IMR-90 (cell line): Measurements from ENCODE around the gene ZNF200. TPM values are rescaled to one million over a fixed set of nuclear protein-coding genes. Genes with fewer than 3 reads are reported as not detected.

Source experiments
- ATAC-seq: fragments of 200-7000 bp; cut with Tn5 transposase; 2 replicates; pipeline ENCODE4 v1.9.1; 2020; ENCODE audit warnings: low read depth, mild to moderate bottlenecking, moderate library complexity
- BruUV-seq: library from RNA; stranded (reverse); fragments of 400-500 nt; replicated peaks from 2 replicates; lab custom pipeline; 2021; lab: Mats Ljungman, UMichigan
- CTCF ChIA-PET: fragments of 300-600 bp; formaldehyde crosslinking; extraction: SDS; loops from one replicate; lab custom pipeline; 2021; ENCODE audit warnings: antibody characterized with exemption; lab: Yijun Ruan, JAX
- POLR2A ChIA-PET: fragments of 300-600 bp; sonication (Branson Sonifier 250); formaldehyde crosslinking; loops from one replicate; lab custom pipeline; 2022; ENCODE audit warnings: antibody characterized with exemption; ENCODE audit not compliant: unreplicated experiment; lab: Charles Lee
- DNase-seq: peaks from one replicate; pipeline ENCODE4 v3.0.0; 2013
- H2AFZ ChIP-seq: replicated peaks from 2 replicates; pipeline ENCODE3; 2013; ENCODE audit warnings: low read length, mild to moderate bottlenecking; ENCODE audit not compliant: poor library complexity
- H2AK5ac ChIP-seq: 2 replicates; pipeline ENCODE4 v1.6.1; 2013; ENCODE audit warnings: low read depth, low read length, inconsistent platforms
- H2AK9ac ChIP-seq: replicated peaks from 2 replicates; pipeline ENCODE3; 2013; ENCODE audit warnings: mild to moderate bottlenecking, low read depth, low read length, moderate library complexity; ENCODE audit not compliant: poor library complexity
- H2BK120ac ChIP-seq: 2 replicates; pipeline ENCODE4 v1.6.1; 2013; ENCODE audit warnings: low read depth, low read length, inconsistent platforms
- H2BK15ac ChIP-seq: 3 replicates; pipeline ENCODE4 v1.6.1; 2013; ENCODE audit warnings: low read depth, low read length, inconsistent platforms
- H2BK20ac ChIP-seq: 2 replicates; pipeline ENCODE4 v1.6.1; 2013; ENCODE audit warnings: low read depth, mild to moderate bottlenecking, inconsistent platforms, low read length, moderate library complexity
- H2BK5ac ChIP-seq: 2 replicates; pipeline ENCODE4 v1.6.1; 2013; ENCODE audit warnings: mild to moderate bottlenecking, low read depth, low read length, inconsistent platforms; ENCODE audit not compliant: poor library complexity, severe bottlenecking
- H3K14ac ChIP-seq: replicated peaks from 2 replicates; pipeline ENCODE4 v1.6.1; 2013; ENCODE audit warnings: low read depth, low read length, inconsistent platforms
- H3K18ac ChIP-seq: 2 replicates; pipeline ENCODE4 v1.6.1; 2013; ENCODE audit warnings: low read depth, low read length, control low read depth
- H3K23ac ChIP-seq: 2 replicates; pipeline ENCODE4 v1.6.1; 2013; ENCODE audit warnings: low read depth, low read length, inconsistent platforms
- H3K27ac ChIP-seq: 2 replicates; pipeline ENCODE4 v1.5.1; 2013; ENCODE audit warnings: mild to moderate bottlenecking, control low read depth, low read length; ENCODE audit not compliant: insufficient read depth
- H3K27me3 ChIP-seq: 2 replicates; pipeline ENCODE4 v1.6.1; 2013; ENCODE audit warnings: low read length; ENCODE audit not compliant: control insufficient read depth, insufficient read depth
- H3K36me3 ChIP-seq: 2 replicates; pipeline ENCODE4 v1.6.1; 2013; ENCODE audit warnings: low read length, mixed read lengths; ENCODE audit not compliant: control insufficient read depth, insufficient read depth
- H3K4ac ChIP-seq: 2 replicates; pipeline ENCODE4 v1.6.1; 2013; ENCODE audit warnings: low read depth, low read length, inconsistent platforms
- H3K4me1 ChIP-seq: 2 replicates; pipeline ENCODE4 v1.6.1; 2013; ENCODE audit warnings: low read length, mixed read lengths; ENCODE audit not compliant: control insufficient read depth, insufficient read depth
- H3K4me2 ChIP-seq: 2 replicates; pipeline ENCODE4 v1.6.1; 2013; ENCODE audit warnings: low read depth, mild to moderate bottlenecking, control low read depth, low read length, moderate library complexity
- H3K4me3 ChIP-seq: 2 replicates; pipeline ENCODE4 v1.5.1; 2013; ENCODE audit warnings: low read depth, mild to moderate bottlenecking, control low read depth, low read length, moderate library complexity; ENCODE audit not compliant: insufficient read depth
- H3K56ac ChIP-seq: 2 replicates; pipeline ENCODE4 v1.6.1; 2013; ENCODE audit warnings: low read length, inconsistent platforms; ENCODE audit not compliant: insufficient read depth; ENCODE audit errors: extremely low read depth
- H3K79me1 ChIP-seq, 2 experiments: 2 replicates each; pipeline ENCODE4 v1.6.1; 2013; ENCODE audit warnings: low read length in 2 of 2, inconsistent platforms in 1 of 2, low read depth in 1 of 2
- H3K9ac ChIP-seq: 2 replicates; pipeline ENCODE4 v1.6.1; 2013; ENCODE audit warnings: low read depth, low read length, control low read depth
- H3K9me1 ChIP-seq: 2 replicates; pipeline ENCODE4 v1.6.1; 2013; ENCODE audit warnings: low read length, inconsistent platforms; ENCODE audit not compliant: insufficient read depth
- H3K9me3 ChIP-seq: 2 replicates; pipeline ENCODE4 v1.6.1; 2013; ENCODE audit warnings: low read length; ENCODE audit not compliant: control insufficient read depth, insufficient read depth
- H4K20me1 ChIP-seq: 2 replicates; pipeline ENCODE4 v1.6.1; 2013; ENCODE audit warnings: low read length, inconsistent platforms; ENCODE audit not compliant: insufficient read depth
- H4K5ac ChIP-seq: 2 replicates; pipeline ENCODE4 v1.6.1; 2013; ENCODE audit warnings: mild to moderate bottlenecking, low read depth, low read length, control low read depth
- H4K8ac ChIP-seq, 2 experiments: 2 replicates each; pipeline ENCODE4 v1.6.1; 2013; ENCODE audit warnings: low read depth in 2 of 2, low read length in 2 of 2, control low read depth in 1 of 2, inconsistent platforms in 1 of 2
- H4K91ac ChIP-seq: 2 replicates; pipeline ENCODE4 v1.6.1; 2013; ENCODE audit warnings: low read depth, low read length, inconsistent platforms; ENCODE audit not compliant: insufficient read depth
- BHLHE40 ChIP-seq: fragments of 150-350 bp; IDR thresholded peaks from 2 replicates; pipeline ENCODE4 v1.6.1; 2016; ENCODE audit warnings: mild to moderate bottlenecking, low read depth, low read length
- MAFK ChIP-seq: IDR thresholded peaks from 2 replicates; pipeline ENCODE4 v1.6.1; 2012; ENCODE audit warnings: low read depth, low read length, improper control_type of control experiment
- MXI1 ChIP-seq: IDR thresholded peaks from 2 replicates; pipeline ENCODE4 v1.6.1; 2012; ENCODE audit warnings: low read depth, mild to moderate bottlenecking, low read length, moderate library complexity, borderline replicate concordance
- NFE2L2 ChIP-seq: fragments of 150-350 bp; IDR thresholded peaks from 2 replicates; pipeline ENCODE4 v1.6.1; 2016; ENCODE audit warnings: low read depth, mild to moderate bottlenecking, low read length
- RAD21 ChIP-seq: IDR thresholded peaks from 2 replicates; pipeline ENCODE4 v1.6.1; 2012; ENCODE audit warnings: low read length, improper control_type of control experiment
- RCOR1 ChIP-seq: IDR thresholded peaks from 2 replicates; pipeline ENCODE4 v1.6.1; 2012; ENCODE audit warnings: mild to moderate bottlenecking, low read length, improper control_type of control experiment; ENCODE audit not compliant: insufficient replicate concordance
- WGBS, 2 experiments: methylation state at CpG; one replicate each; pipeline versions ENCODE4 v1.1.5 to v1.1.7; 2013; ENCODE audit warnings: missing lambda C conversion rate in 2 of 2; ENCODE audit not compliant: insufficient read length in 1 of 2; ENCODE audit errors: extremely low coverage in 2 of 2; 5-methylcytosine and 5-hydroxymethylcytosine counted together
- dilution Hi-C: fragments of 300-500 bp; cut with HindIII; formaldehyde crosslinking; loops from one replicate; pipeline ENCODE4 v1.14.3; 2018; ENCODE audit warnings: low sequenced_read_pairs; ENCODE audit not compliant: unreplicated experiment
- in situ Hi-C: fragments of 300-500 bp; cut with MboI; formaldehyde crosslinking; loops from 3 replicates; pipeline ENCODE4 v1.14.3; 2019; ENCODE audit warnings: low sequenced_read_pairs, inconsistent platforms, mixed read lengths
- intact Hi-C: fragments of 100-400 bp; cut with micrococcal nuclease; formaldehyde crosslinking; loops from 2 replicates; pipeline ENCODE4 v1.10.0; 2022
- polyA plus RNA-seq, 3 experiments: library from polyadenylated mRNA; depleted of rRNA; stranded (reverse); fragments of >200 nt; gene quantifications; 2 replicates each; pipeline ENCODE4 v1.2.3, GENCODE V29; 2012; ENCODE audit warnings: low replicate concordance in 1 of 3
- total RNA-seq: library from RNA; depleted of rRNA; stranded (reverse); fragments of >200 nt; gene quantifications from 2 replicates; pipeline ENCODE4 v1.2.3, GENCODE V29; 2012

Gene ZNF200
- total and polyA plus RNA-seq, 2 of the 4 experiments (the other 2 are of a cell fraction) = 3.7 to 7.5 TPM

- CTCF ChIA-PET = no interaction called here
- no peak overlapping the region for H2AK5ac ChIP-seq
- H3K79me1 ChIP-seq = peaks cover 0 to 5% of the 10 kb centered on the region in 2 experiments; a peak in 2 of 4 replicates
- no peak overlapping the region for H3K23ac ChIP-seq
- no peak overlapping the region for H3K18ac ChIP-seq
- no peak overlapping the region for H4K8ac ChIP-seq
- BruUV-seq = no TSS peak
- H3K14ac ChIP-seq = no peak overlapping the region
- H2BK120ac ChIP-seq = no peak overlapping the region
- intact Hi-C loops (no loop called here), in situ Hi-C loops (no loop called here), dilution Hi-C loops (no loop called here)
- no peaks in the 10 kb centered on the region for H3K36me3 ChIP-seq
- H4K5ac ChIP-seq = no peak overlapping the region
- no peak overlapping the region for H3K27ac ChIP-seq
- no peak overlapping the region for H2AFZ ChIP-seq
- no peak for DNase-seq
- H3K9me1 ChIP-seq = no peaks in the 10 kb centered on the region; the same call in 1 of the 2 replicates
- no peaks in the 10 kb centered on the region for H4K20me1 ChIP-seq
- no peak overlapping the region for H3K4ac ChIP-seq
- H3K9me3 ChIP-seq = no peaks in the 10 kb centered on the region
- H2BK20ac ChIP-seq = no peak overlapping the region
- H2AK9ac ChIP-seq = no peak overlapping the region
- no peak for ATAC-seq
- POLR2A ChIA-PET = no interaction called here
- no peak overlapping the region for H3K4me3 ChIP-seq
- no peak overlapping the region for H2BK5ac ChIP-seq
- H3K4me2 ChIP-seq = no peak overlapping the region
- no peak overlapping the region for H3K56ac ChIP-seq
- H2BK15ac ChIP-seq = no peak overlapping the region
- H3K9ac ChIP-seq = no peak overlapping the region
- H4K91ac ChIP-seq = no peak overlapping the region
- WGBS, 2 experiments = no CpG with 5 or more reads among the region's 1 CpG
- no peaks in the 10 kb centered on the region for H3K27me3 ChIP-seq
- 0 out of 2 replicates have a peak, but pooled peaks cover 2% of the 10 kb centered on the region for H3K4me1 ChIP-seq
- no peak for TF ChIP-seq BHLHE40
- no peak for TF ChIP-seq MAFK
- no peak for TF ChIP-seq RAD21
- TF ChIP-seq NFE2L2 = no peak
- TF ChIP-seq MXI1 = no peak
- no peak for TF ChIP-seq RCOR1
Observed at GRCh38 chr16:3268294-3268693, 33.3 kb upstream of the ZNF200 start.
